ENCODE measurements around the gene CREBRF. TPM values are rescaled to one million over a fixed set of nuclear protein-coding genes. Genes with fewer than 3 reads are reported as not detected.

Gene CREBRF
- polyA plus RNA-seq, 3 donors: 23.1 to 27.6 (median 23.6) TPM

GRCh38 chr5:173163219-173163618 is 107.1 kb downstream of the CREBRF start:
- DNase-seq: no peak
- Histone ChIP-seq H4K20me1 (ENCODE audit: insufficient read depth, low read length) (no peaks in the 10 kb centered on the region), H3K4me2 (replicated peaks; ENCODE audit: extremely low read depth, low read length, poor library complexity, severe bottlenecking) (no peak overlapping the region), H3K9ac (ENCODE audit: insufficient read depth, low read length, poor library complexity, severe bottlenecking) (no peak overlapping the region), H3K4me3 (replicated peaks in 1 of 3; ENCODE audit: low read depth in 2 of 3, low read length in 3 of 3) (no peak overlapping the region), H3K4me1 (ENCODE audit: control insufficient read depth in 1 of 2, insufficient read depth in 2 of 2, low read length in 2 of 2) (no peaks in the 10 kb centered on the region), H3K36me3 (replicated peaks in 1 of 2; ENCODE audit: control insufficient read depth in 1 of 2, insufficient read depth in 2 of 2, low read length in 2 of 2) (peaks cover 44 to 65% of the 10 kb centered on the region in 2 donors), H2AFZ (ENCODE audit: insufficient read depth, low read depth, low read length, poor library complexity, severe bottlenecking) (no peak overlapping the region), H3K9me3 (replicated peaks in 1 of 2; ENCODE audit: control insufficient read depth in 1 of 2, insufficient read depth in 1 of 2, low read length in 2 of 2) (no peaks in the 10 kb centered on the region), H3K27ac (ENCODE audit: low read depth in 1 of 2, low read length in 2 of 2) (no peak overlapping the region), H3K79me2 (ENCODE audit: insufficient read depth, low read length) (no peaks in the 10 kb centered on the region), H3K27me3 (ENCODE audit: control insufficient read depth in 2 of 2, insufficient read depth in 2 of 2, low read length in 2 of 2) (no peaks in the 10 kb centered on the region)
- Mint-ChIP-seq H3K36me3 (peaks cover 55 to 59% of the 10 kb centered on the region in 2 donors), H3K27ac (no peak overlapping the region), H3K4me3 (no peak overlapping the region), H3K4me1 (no peaks in the 10 kb centered on the region), H3K9me3 (no peaks in the 10 kb centered on the region), H3K27me3 (ENCODE audit: low read depth in 3 of 3) (peaks cover 0 to 2% (median 0%) of the 10 kb centered on the region in 3 donors)
- whole genome bisulfite sequencing (ENCODE audit: insufficient coverage): 100% methylated on average over 3 of the region's 7 CpGs
- intact Hi-C loops (cut with micrococcal nuclease): no loop called here
- no peak for TF ChIP-seq CTCF (IDR thresholded peaks at IDR 0.05)

- no peak for DNase-seq
- no peaks in the 10 kb centered on the region for H4K20me1 ChIP-seq (ENCODE audit: insufficient read depth, low read length)
- intact Hi-C loops (cut with micrococcal nuclease): no loop called here
- H3K79me2 ChIP-seq (ENCODE audit: insufficient read depth, low read length): no peaks in the 10 kb centered on the region
- H3K36me3 ChIP-seq (replicated peaks in 1 of 2; ENCODE audit: control insufficient read depth in 1 of 2, insufficient read depth in 2 of 2, low read length in 2 of 2): peaks cover 26 to 46% of the 10 kb centered on the region in 2 donors
- peaks cover 38 to 44% of the 10 kb centered on the region in 2 donors for H3K36me3 Mint-ChIP-seq
- H3K4me1 Mint-ChIP-seq: no peaks in the 10 kb centered on the region
- no peaks in the 10 kb centered on the region for H3K27me3 Mint-ChIP-seq (ENCODE audit: low read depth in 3 of 3)
- H3K4me3 Mint-ChIP-seq: no peak overlapping the region
- H3K4me2 ChIP-seq (replicated peaks; ENCODE audit: extremely low read depth, low read length, poor library complexity, severe bottlenecking): no peak overlapping the region
- no peak overlapping the region for H3K4me3 ChIP-seq (replicated peaks in 1 of 3; ENCODE audit: low read depth in 2 of 3, low read length in 3 of 3)
- H2AFZ ChIP-seq (ENCODE audit: insufficient read depth, low read depth, low read length, poor library complexity, severe bottlenecking): no peak overlapping the region
- peak overlapping the region in 3 of 7 donors; percentile 13 to 76 (median 56) for H3K27ac Mint-ChIP-seq
- H3K4me1 ChIP-seq (ENCODE audit: control insufficient read depth in 1 of 2, insufficient read depth in 2 of 2, low read length in 2 of 2): no peaks in the 10 kb centered on the region
- 66% methylated on average over 2 of the region's 2 CpGs for WGBS (ENCODE audit: insufficient coverage)
- H3K9me3 ChIP-seq (replicated peaks in 1 of 2; ENCODE audit: control insufficient read depth in 1 of 2, insufficient read depth in 1 of 2, low read length in 2 of 2): no peaks in the 10 kb centered on the region
- TF ChIP-seq CTCF (IDR thresholded peaks at IDR 0.05): no peak
- no peak overlapping the region for H3K27ac ChIP-seq (ENCODE audit: low read depth in 1 of 2, low read length in 2 of 2)
- no peaks in the 10 kb centered on the region for H3K9me3 Mint-ChIP-seq
- no peaks in the 10 kb centered on the region for H3K27me3 ChIP-seq (ENCODE audit: control insufficient read depth in 2 of 2, insufficient read depth in 2 of 2, low read length in 2 of 2)
- no peak overlapping the region for H3K9ac ChIP-seq (ENCODE audit: insufficient read depth, low read length, poor library complexity, severe bottlenecking)
These were observed 109.2 kb downstream of the CREBRF start for GRCh38 chr5:173165177-173166016.

Measured in CD14-positive monocyte (primary cell).